SJCRH30 (cell line): Measurements from ENCODE around the gene PRR29. TPM values are rescaled to one million over a fixed set of nuclear protein-coding genes. Genes with fewer than 3 reads are reported as not detected.
"Not testable (repeated sequence)": the region's sequence is repeated elsewhere in the genome, so short reads cannot be mapped to it uniquely, and the experiment has no call there.

Experiments
- DNase-seq, 2 experiments: peaks; one replicate each; pipeline ENCODE4 v3.0.0-alpha.2; 2015 to 2020
- H3K27ac ChIP-seq: fragments of 250-450 bp; sonication (Bioruptor Pico); 2 replicates; pipeline ENCODE4 v1.5.1; 2020; ENCODE audit warnings: mild to moderate bottlenecking, moderate library complexity
- H3K27me3 ChIP-seq: fragments of 250-450 bp; sonication (Bioruptor Pico); 2 replicates; pipeline ENCODE4 v1.5.1; 2020; ENCODE audit warnings: mild to moderate bottlenecking, moderate library complexity
- H3K36me3 ChIP-seq: fragments of 250-450 bp; sonication (Bioruptor Pico); 2 replicates; pipeline ENCODE4 v1.5.1; 2020; ENCODE audit warnings: mild to moderate bottlenecking, moderate library complexity
- H3K4me1 ChIP-seq: fragments of 250-450 bp; sonication (Bioruptor Pico); 2 replicates; pipeline ENCODE4 v1.5.1; 2020; ENCODE audit warnings: mild to moderate bottlenecking, moderate library complexity
- H3K4me3 ChIP-seq: fragments of 250-450 bp; sonication (Bioruptor Pico); 2 replicates; pipeline ENCODE4 v1.5.1; 2020; ENCODE audit warnings: mild to moderate bottlenecking, moderate library complexity
- H3K9me3 ChIP-seq: fragments of 250-450 bp; sonication (Bioruptor Pico); replicated peaks from 2 replicates; pipeline ENCODE4 v1.5.1; 2020; ENCODE audit warnings: mild to moderate bottlenecking, moderate library complexity
- total RNA-seq: library from RNA; depleted of rRNA; stranded (reverse); fragments of >200 nt; shearing (Covaris generic); gene quantifications from 2 replicates; pipeline ENCODE4 v1.2.3, GENCODE V29; 2014

The PRR29 gene
- total RNA-seq, 1 experiment from 2014 or later = 0.12 TPM

GRCh38 chr17:63966646-63967264 lies 31.4 kb upstream of the PRR29 start:
- H3K27me3 ChIP-seq = no peaks in the 10 kb centered on the region
- H3K9me3 ChIP-seq = no peaks in the 10 kb centered on the region
- no peak overlapping the region for H3K27ac ChIP-seq
- peaks cover 11% of the 10 kb centered on the region; the same call in 1 of the 2 replicates for H3K36me3 ChIP-seq
- no peak overlapping the region for H3K4me3 ChIP-seq
- H3K4me1 ChIP-seq = no peaks in the 10 kb centered on the region
- DNase-seq = no peak

- H3K9me3 ChIP-seq = no peaks in the 10 kb centered on the region
- H3K4me3 ChIP-seq = no peak overlapping the region
- peaks cover 16% of the 10 kb centered on the region; the same call in 1 of the 2 replicates for H3K36me3 ChIP-seq
- H3K27ac ChIP-seq = no peak overlapping the region
- H3K4me1 ChIP-seq = no peaks in the 10 kb centered on the region
- no peak for DNase-seq
- no peaks in the 10 kb centered on the region for H3K27me3 ChIP-seq
Observed at GRCh38 chr17:63967953-63968352, 30.2 kb upstream of the PRR29 start.

DNA sequence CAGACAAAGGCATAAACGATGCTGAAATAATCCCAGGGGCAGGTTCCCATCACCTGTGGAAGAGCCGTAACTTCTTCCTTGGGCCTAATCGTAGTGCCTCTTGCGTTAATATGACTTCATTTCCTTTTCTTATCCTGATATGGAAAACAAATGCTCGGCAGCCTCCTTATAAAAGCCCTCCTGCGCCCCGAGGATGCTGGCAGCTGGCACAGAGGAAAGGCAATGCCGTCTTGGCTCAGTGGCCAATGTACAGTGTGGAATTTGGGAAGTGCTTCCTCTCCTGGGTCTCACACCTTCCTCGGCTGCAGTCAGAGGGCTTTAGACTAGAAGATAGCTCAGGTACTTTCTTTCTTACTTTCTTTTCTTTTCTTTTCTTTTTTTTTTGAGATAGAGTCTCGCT lies 28.9 kb upstream of the PRR29 start:
- H3K4me3 ChIP-seq = no peak overlapping the region
- no peak for DNase-seq
- H3K36me3 ChIP-seq = peaks cover 16% of the 10 kb centered on the region; the same call in 1 of the 2 replicates
- no peak overlapping the region for H3K27ac ChIP-seq
- no peaks in the 10 kb centered on the region for H3K27me3 ChIP-seq
- no peaks in the 10 kb centered on the region for H3K9me3 ChIP-seq
- peaks cover 6% of the 10 kb centered on the region; the same call in 1 of the 2 replicates for H3K4me1 ChIP-seq

GRCh38 chr17:63972796-63973195 lies 25.4 kb upstream of the PRR29 start, which contains the start of gene SCN4A:
TSS of gene SCN4A (minus strand) at chr17:63972918. CDS start at chr17:63972841, 77 bp downstream.
- H3K27me3 ChIP-seq = no peaks in the 10 kb centered on the region
- no peaks in the 10 kb centered on the region for H3K9me3 ChIP-seq
- no peak for DNase-seq
- H3K27ac ChIP-seq = no peak within 1 kb of the TSS
- peaks cover 16% of the 10 kb centered on the region; the same call in 1 of the 2 replicates for H3K36me3 ChIP-seq
- peaks cover 14% of the 10 kb centered on the region for H3K4me1 ChIP-seq
- no peak within 1 kb of the TSS for H3K4me3 ChIP-seq

GRCh38 chr17:63973247-63973646 lies 24.9 kb upstream of the PRR29 start:
- DNase-seq = no peak
- Histone ChIP-seq H3K27me3 (no peaks in the 10 kb centered on the region), H3K4me3 (no peak overlapping the region), H3K9me3 (no peaks in the 10 kb centered on the region), H3K27ac (no peak overlapping the region), H3K4me1 (peaks cover 14% of the 10 kb centered on the region), H3K36me3 (peaks cover 13% of the 10 kb centered on the region; the same call in 1 of the 2 replicates)

GRCh38 chr17:63973930-63974593 lies 24.1 kb upstream of the PRR29 start:
- Histone ChIP-seq H3K4me1 (peaks cover 14% of the 10 kb centered on the region), H3K4me3 (no peak overlapping the region), H3K36me3 (peaks cover 11% of the 10 kb centered on the region; the same call in 1 of the 2 replicates), H3K27me3 (no peaks in the 10 kb centered on the region), H3K9me3 (no peaks in the 10 kb centered on the region), H3K27ac (peak overlapping the region; percentile 51)
- peak; percentile 57 to 58 for DNase-seq

- Histone ChIP-seq H3K9me3 (no peaks in the 10 kb centered on the region), H3K27ac (peak overlapping the region; percentile 51), H3K27me3 (no peaks in the 10 kb centered on the region), H3K4me3 (no peak overlapping the region), H3K4me1 (peaks cover 14% of the 10 kb centered on the region), H3K36me3 (peaks cover 11% of the 10 kb centered on the region; the same call in 1 of the 2 replicates)
- DNase-seq = no peak
Observed at GRCh38 chr17:63974594-63975192, 23.5 kb upstream of the PRR29 start.

DNA sequence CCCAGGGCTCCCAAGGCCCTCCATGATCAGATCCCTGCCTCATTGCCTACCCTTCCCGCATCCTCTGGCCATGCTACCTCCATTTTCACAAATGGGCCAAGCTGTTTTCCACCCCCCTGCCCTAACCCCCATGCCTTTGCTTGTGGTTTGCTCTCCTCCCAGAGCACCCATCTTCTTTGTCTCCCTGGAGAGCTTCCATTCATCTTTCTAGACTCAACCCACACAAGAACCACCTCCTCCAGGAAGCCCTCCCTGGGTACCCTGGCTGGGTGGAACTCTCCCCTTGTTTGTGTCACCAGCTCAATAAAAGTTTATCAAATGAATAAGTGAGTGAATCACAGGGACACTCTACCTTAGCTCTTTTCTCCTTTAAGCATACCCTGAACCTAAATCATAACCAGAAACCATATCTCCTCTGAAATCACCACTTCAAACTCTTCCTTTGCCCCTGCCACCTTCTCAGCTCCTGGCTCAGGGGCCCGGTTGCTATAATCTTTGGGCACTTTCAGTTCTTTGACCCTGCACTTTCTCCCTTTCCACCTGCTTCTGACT lies 22.5 kb upstream of the PRR29 start:
- Histone ChIP-seq H3K27ac (no peak overlapping the region), H3K4me1 (peaks cover 17% of the 10 kb centered on the region), H3K27me3 (no peaks in the 10 kb centered on the region), H3K9me3 (no peaks in the 10 kb centered on the region), H3K36me3 (peaks cover 6% of the 10 kb centered on the region; the same call in 1 of the 2 replicates), H3K4me3 (no peak overlapping the region)
- no peak for DNase-seq

- H3K36me3 ChIP-seq = peaks cover 7% of the 10 kb centered on the region; the same call in 1 of the 2 replicates
- peaks cover 20% of the 10 kb centered on the region for H3K4me1 ChIP-seq
- no peak overlapping the region for H3K27ac ChIP-seq
- no peaks in the 10 kb centered on the region for H3K27me3 ChIP-seq
- H3K4me3 ChIP-seq = no peak overlapping the region
- DNase-seq = no peak
- H3K9me3 ChIP-seq = peaks cover under 1% of the 10 kb centered on the region; the same call in 1 of the 2 replicates
Observed at GRCh38 chr17:63976702-63977101, 21.4 kb upstream of the PRR29 start.

GRCh38 chr17:63978272-63979200 lies 19.6 kb upstream of the PRR29 start:
- Histone ChIP-seq H3K9me3 (peaks cover 8% of the 10 kb centered on the region), H3K27me3 (no peaks in the 10 kb centered on the region), H3K36me3 (peaks cover 9% of the 10 kb centered on the region; the same call in 1 of the 2 replicates), H3K4me3 (no peak overlapping the region), H3K4me1 (peaks cover 25% of the 10 kb centered on the region), H3K27ac (no peak overlapping the region)
- DNase-seq = no peak

- DNase-seq, H3K27me3 ChIP-seq, H3K27ac ChIP-seq, H3K4me3 ChIP-seq, H3K36me3 ChIP-seq, H3K9me3 ChIP-seq: not testable (repeated sequence)
- H3K4me1 ChIP-seq = peaks cover 46% of the 10 kb centered on the region
Observed at GRCh38 chr17:63982641-63983040, 15.5 kb upstream of the PRR29 start.

GRCh38 chr17:63983320-63983719 lies 14.8 kb upstream of the PRR29 start:
- Histone ChIP-seq H3K36me3 (peaks cover 9% of the 10 kb centered on the region; the same call in 1 of the 2 replicates), H3K27me3 (no peaks in the 10 kb centered on the region), H3K4me3 (no peak overlapping the region), H3K9me3 (peaks cover 8% of the 10 kb centered on the region), H3K4me1 (peaks cover 49% of the 10 kb centered on the region), H3K27ac (peak overlapping the region; percentile 100)
- DNase-seq = no peak

DNA sequence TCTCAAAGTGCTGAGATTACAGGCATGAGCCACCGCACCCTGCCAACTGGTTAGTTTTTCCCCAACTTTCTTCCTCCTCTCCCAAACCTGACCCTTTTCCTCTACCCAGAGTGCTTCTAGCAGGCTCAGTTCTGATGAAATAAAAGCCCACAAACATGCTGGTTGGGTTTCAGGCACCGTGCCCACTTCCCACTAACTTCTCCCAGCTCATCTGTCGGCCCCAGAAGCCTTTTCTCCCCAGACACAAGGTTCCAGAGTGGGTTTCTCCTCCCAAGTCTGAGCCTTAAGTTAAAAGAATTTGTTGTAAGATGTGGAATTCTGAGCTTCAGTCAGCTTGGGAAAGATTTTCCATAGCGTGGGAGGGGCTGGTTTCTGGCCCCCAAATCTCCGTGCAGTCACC lies 13.9 kb upstream of the PRR29 start:
- no peak for DNase-seq
- Histone ChIP-seq H3K36me3 (peaks cover 9% of the 10 kb centered on the region; the same call in 1 of the 2 replicates), H3K27me3 (no peaks in the 10 kb centered on the region), H3K4me3 (no peak overlapping the region), H3K27ac (peak overlapping the region; percentile 100), H3K4me1 (peaks cover 49% of the 10 kb centered on the region), H3K9me3 (peaks cover 8% of the 10 kb centered on the region)
